Measurements from ENCODE around the gene WDR88.

GRCh38 chr19:33157906-33158305 lies 26.0 kb downstream of the WDR88 start:
- TF ChIP-seq ARNT (IDR thresholded peaks at IDR 0.05) (no peak), SUZ12 (IDR thresholded peaks at IDR 0.05) (no peak), ZNF384 (IDR thresholded peaks at IDR 0.05) (no peak), NFRKB (IDR thresholded peaks at IDR 0.05) (no peak), FOXM1 (IDR thresholded peaks at IDR 0.05; ENCODE audit: borderline replicate concordance) (no peak), HDGF (IDR thresholded peaks at IDR 0.05; ENCODE audit: borderline replicate concordance) (no peak)

All from HEK293T (cell line).